Caco-2 (cell line): ENCODE measurements around the gene MICAL3. TPM values are rescaled to one million over a fixed set of nuclear protein-coding genes. Genes with fewer than 3 reads are reported as not detected.

Experiments used
- BruUV-seq: library from RNA; stranded (reverse); fragments of 400-500 nt; replicated peaks from 2 replicates; lab custom pipeline; 2021; lab: Mats Ljungman, UMichigan
- CTCF ChIA-PET: fragments of 300-600 bp; sonication (Branson Sonifier 250); formaldehyde crosslinking; loops from one replicate; lab custom pipeline; 2022; ENCODE audit warnings: antibody characterized with exemption; lab: Charles Lee
- POLR2A ChIA-PET: fragments of 300-600 bp; sonication (Branson Sonifier 250); formaldehyde crosslinking; loops from one replicate; lab custom pipeline; 2022; ENCODE audit warnings: antibody characterized with exemption; lab: Charles Lee
- DNase-seq, 2 experiments: peaks; one replicate each; pipeline versions ENCODE4 v3.0.0 to v3.0.0-alpha.2; 2020 to 2022
- H3K27me3 ChIP-seq: replicated peaks from 2 replicates; pipeline ENCODE4 v1.6.0; 2011; ENCODE audit warnings: low read length; ENCODE audit not compliant: control insufficient read depth, insufficient read depth
- H3K36me3 ChIP-seq: 2 replicates; pipeline ENCODE4 v1.5.1; 2011; ENCODE audit warnings: low read length; ENCODE audit not compliant: control insufficient read depth, insufficient read depth
- H3K4me1 ChIP-seq: fragments of 250-450 bp; sonication (Bioruptor Pico); 2 replicates; pipeline ENCODE4 v1.5.1; 2020; ENCODE audit warnings: mild to moderate bottlenecking
- H3K4me3 ChIP-seq: 2 replicates; pipeline ENCODE4 v1.5.1; 2011; ENCODE audit warnings: low read depth, mild to moderate bottlenecking, control low read depth, low read length
- H3K9me3 ChIP-seq: fragments of 250-450 bp; sonication (Bioruptor Pico); 2 replicates; pipeline ENCODE4 v1.5.1; 2020; ENCODE audit warnings: mild to moderate bottlenecking, moderate library complexity
- H3K27ac Mint-ChIP-seq: one replicate; pipeline ENCODE4 v1.8.0; 2022; ENCODE audit warnings: mixed read lengths; ENCODE audit not compliant: unreplicated experiment
- H3K27me3 Mint-ChIP-seq: one replicate; pipeline ENCODE4 v1.8.0; 2022; ENCODE audit warnings: mixed read lengths; ENCODE audit not compliant: insufficient read depth, unreplicated experiment
- H3K36me3 Mint-ChIP-seq: one replicate; pipeline ENCODE4 v1.8.0; 2022; ENCODE audit warnings: mild to moderate bottlenecking, mixed read lengths; ENCODE audit not compliant: insufficient read depth, unreplicated experiment
- H3K4me1 Mint-ChIP-seq: one replicate; pipeline ENCODE4 v1.8.0; 2022; ENCODE audit warnings: low read depth, mixed read lengths; ENCODE audit not compliant: unreplicated experiment
- H3K4me3 Mint-ChIP-seq: one replicate; pipeline ENCODE4 v1.8.0; 2022; ENCODE audit warnings: mild to moderate bottlenecking, moderate library complexity, mixed read lengths; ENCODE audit not compliant: unreplicated experiment
- H3K9me3 Mint-ChIP-seq: one replicate; pipeline ENCODE4 v1.8.0; 2022; ENCODE audit warnings: mixed read lengths; ENCODE audit not compliant: unreplicated experiment
- CTCF ChIP-seq, 2 experiments: fragments of 200-600 bp in 1 of 2; IDR thresholded peaks; 1 replicate in 1 of 2; 2 replicates in 1 of 2; pipeline versions ENCODE4 v1.5.1 to v1.8.0; 2011 to 2022; ENCODE audit warnings: antibody characterized with exemption in 1 of 2, control low read depth in 1 of 2, inconsistent platforms in 1 of 2, low read depth in 1 of 2, low read length in 1 of 2, mild to moderate bottlenecking in 1 of 2, moderate library complexity in 1 of 2; ENCODE audit not compliant: insufficient read depth in 1 of 2, severe bottlenecking in 1 of 2, unreplicated experiment in 1 of 2
- intact Hi-C: fragments of 100-400 bp; cut with micrococcal nuclease; formaldehyde crosslinking; loops from one replicate; pipeline ENCODE4 v1.10.0; 2022; ENCODE audit not compliant: unreplicated experiment
- total RNA-seq: library from RNA; stranded (reverse); gene quantifications from 2 replicates; pipeline ENCODE4 v1.2.3, GENCODE V29; 2022

MICAL3 gene
- total RNA-seq, 1 experiment from 2014 or later: 65.6 TPM

GRCh38 chr22:17817511-17818065, 206.8 kb downstream of the MICAL3 start:
- H3K9me3 ChIP-seq: no peaks in the 10 kb centered on the region
- no peaks in the 10 kb centered on the region for H3K9me3 Mint-ChIP-seq
- H3K27me3 Mint-ChIP-seq: no peaks in the 10 kb centered on the region
- no peak for TF ChIP-seq CTCF (IDR thresholded peaks at IDR 0.05; ENCODE audit: insufficient read depth in 1 of 2, low read depth in 1 of 2, low read length in 1 of 2, severe bottlenecking in 1 of 2, unreplicated experiment in 1 of 2)
- no peaks in the 10 kb centered on the region for H3K4me1 ChIP-seq
- no peak overlapping the region for H3K4me3 ChIP-seq
- peaks cover 40% of the 10 kb centered on the region for H3K36me3 Mint-ChIP-seq
- no peaks in the 10 kb centered on the region for H3K4me1 Mint-ChIP-seq
- intact Hi-C loops: no loop called here
- no peak for DNase-seq
- no peak overlapping the region for H3K27ac Mint-ChIP-seq
- no peaks in the 10 kb centered on the region for H3K27me3 ChIP-seq
- CTCF ChIA-PET: interaction anchor here (1.2 kb wide), 1 partner anchor 11 kb away, joined by 3 read pairs; no protein-coding TSS in a partner anchor
- POLR2A ChIA-PET: no interaction called here
- BruUV-seq: TSS peak; percentile 29
- H3K4me3 Mint-ChIP-seq: no peak overlapping the region
- peaks cover 2% of the 10 kb centered on the region; the same call in 1 of the 2 replicates for H3K36me3 ChIP-seq

GRCh38 chr22:17817079-17817478, 207.3 kb downstream of the MICAL3 start:
- CTCF ChIA-PET: no interaction called here
- DNase-seq: no peak
- H3K4me3 Mint-ChIP-seq: no peak overlapping the region

GRCh38 chr22:17816649-17817048, 207.7 kb downstream of the MICAL3 start:
- ChIA-PET POLR2A (no interaction called here), CTCF (no interaction called here)
- DNase-seq: no peak
- BruUV-seq: no TSS peak
- H3K9me3 Mint-ChIP-seq: no peaks in the 10 kb centered on the region
- Histone ChIP-seq H3K9me3 (no peaks in the 10 kb centered on the region), H3K27me3 (no peaks in the 10 kb centered on the region), H3K4me3 (no peak overlapping the region), H3K4me1 (no peaks in the 10 kb centered on the region), H3K36me3 (peaks cover 2% of the 10 kb centered on the region; the same call in 1 of the 2 replicates)
- H3K27me3 Mint-ChIP-seq: no peaks in the 10 kb centered on the region
- no peaks in the 10 kb centered on the region for H3K4me1 Mint-ChIP-seq
- TF ChIP-seq CTCF (IDR thresholded peaks at IDR 0.05; ENCODE audit: insufficient read depth in 1 of 2, low read depth in 1 of 2, low read length in 1 of 2, severe bottlenecking in 1 of 2, unreplicated experiment in 1 of 2): no peak
- no peak overlapping the region for H3K4me3 Mint-ChIP-seq
- intact Hi-C loops: no loop called here
- peaks cover 46% of the 10 kb centered on the region for H3K36me3 Mint-ChIP-seq
- H3K27ac Mint-ChIP-seq: no peak overlapping the region

More at GRCh38 chr22:17817079-17817478, 207.3 kb downstream of the MICAL3 start:
- Mint-ChIP-seq H3K4me1 (no peaks in the 10 kb centered on the region), H3K36me3 (peaks cover 42% of the 10 kb centered on the region), H3K9me3 (no peaks in the 10 kb centered on the region), H3K27me3 (no peaks in the 10 kb centered on the region), H3K27ac (no peak overlapping the region)
- TF ChIP-seq CTCF (IDR thresholded peaks at IDR 0.05; ENCODE audit: insufficient read depth in 1 of 2, low read depth in 1 of 2, low read length in 1 of 2, severe bottlenecking in 1 of 2, unreplicated experiment in 1 of 2): no peak
- POLR2A ChIA-PET: no interaction called here
- Histone ChIP-seq H3K27me3 (no peaks in the 10 kb centered on the region), H3K4me1 (no peaks in the 10 kb centered on the region), H3K9me3 (no peaks in the 10 kb centered on the region), H3K4me3 (no peak overlapping the region), H3K36me3 (peaks cover 2% of the 10 kb centered on the region; the same call in 1 of the 2 replicates)
- no TSS peak for BruUV-seq
- intact Hi-C loops: no loop called here
